DMS114 treated with DMSO at 0.1 percent for 48 hours (cell line): ENCODE data around the gene MAP2.

Source experiments
- DNase-seq: peaks from one replicate; lab custom pipeline; 2025; ENCODE audit not compliant: unreplicated experiment; lab: John Stamatoyannopoulos, UW

Gene MAP2

DNA sequence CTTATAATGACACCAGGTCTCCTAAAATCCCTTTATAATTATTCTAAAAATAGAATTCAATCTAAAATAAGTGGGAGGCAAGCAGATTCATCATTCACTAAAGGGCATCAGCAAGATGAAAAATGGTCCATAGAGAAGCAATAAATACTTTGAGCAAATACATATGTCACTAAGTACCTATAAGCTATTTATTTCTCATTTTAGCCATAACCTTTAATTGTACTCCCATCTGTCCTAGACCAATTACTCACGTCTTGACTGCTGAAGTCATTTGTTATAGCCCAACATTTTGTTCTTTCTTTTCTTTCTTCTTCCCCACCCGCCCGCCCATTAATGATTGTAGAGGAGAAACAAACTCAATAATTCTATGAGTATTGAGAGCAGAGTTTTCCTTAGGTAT, 105.7 kb downstream of the MAP2 start:
- DNase-seq, result no peak

DNA sequence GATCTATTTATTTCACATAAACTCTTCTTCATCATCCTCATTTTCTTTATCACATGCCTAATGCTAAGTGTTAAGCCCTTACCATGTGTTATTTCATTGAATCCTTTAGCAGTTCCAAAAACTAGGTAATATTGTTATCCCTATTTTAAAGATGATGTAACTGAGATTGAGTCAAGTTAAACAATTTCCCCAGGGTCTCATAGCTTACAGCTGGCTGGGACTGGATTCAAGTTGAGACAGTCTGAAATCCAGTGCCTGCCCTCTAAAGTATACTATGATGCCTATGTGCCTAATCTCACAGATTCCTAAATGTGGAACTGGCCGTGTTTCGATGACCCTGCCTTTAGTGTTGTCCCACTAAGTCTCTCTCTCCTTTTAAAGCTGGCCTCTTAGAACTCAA, 108.5 kb downstream of the MAP2 start:
- DNase-seq, result no peak

DNA sequence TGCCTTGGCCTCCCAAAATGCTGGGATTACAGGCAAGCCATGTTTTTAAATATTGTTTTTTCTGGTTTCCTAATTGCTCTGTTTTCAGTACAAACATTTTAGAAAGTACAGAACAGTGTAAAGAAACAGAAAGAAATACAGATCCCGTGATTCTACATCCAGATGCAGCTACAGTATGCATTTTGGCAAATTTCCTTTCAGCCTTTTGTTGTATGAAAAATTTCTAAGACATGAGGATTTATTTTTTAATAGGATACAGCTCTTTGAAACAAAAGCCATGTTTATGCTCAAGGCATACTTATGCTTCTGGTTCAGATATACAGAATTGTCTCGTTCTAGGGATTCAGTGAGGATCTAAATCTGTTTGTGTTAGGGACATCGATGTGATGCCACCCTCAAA, 109.5 kb downstream of the MAP2 start:
- no peak for DNase-seq

DNA sequence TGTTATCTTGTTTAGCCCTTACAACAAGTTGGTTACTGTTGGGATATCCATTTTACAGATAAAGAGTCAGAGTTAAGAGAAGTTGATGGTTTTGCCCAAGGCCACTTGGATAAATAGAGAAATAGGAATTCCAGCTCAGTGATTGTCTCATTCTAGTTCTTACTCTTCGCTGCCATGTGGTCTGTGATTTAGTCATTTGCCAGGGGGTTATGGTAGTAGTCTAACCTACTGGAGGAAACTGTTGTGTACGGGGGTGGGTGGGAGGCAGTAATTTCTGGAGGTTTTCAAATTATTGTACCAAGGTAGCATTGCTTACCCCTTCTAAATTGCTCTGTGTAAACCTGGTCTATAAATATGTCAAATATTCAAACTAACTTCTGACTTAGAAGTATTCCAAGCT, 110.4 kb downstream of the MAP2 start:
- DNase-seq, result no peak

DNA sequence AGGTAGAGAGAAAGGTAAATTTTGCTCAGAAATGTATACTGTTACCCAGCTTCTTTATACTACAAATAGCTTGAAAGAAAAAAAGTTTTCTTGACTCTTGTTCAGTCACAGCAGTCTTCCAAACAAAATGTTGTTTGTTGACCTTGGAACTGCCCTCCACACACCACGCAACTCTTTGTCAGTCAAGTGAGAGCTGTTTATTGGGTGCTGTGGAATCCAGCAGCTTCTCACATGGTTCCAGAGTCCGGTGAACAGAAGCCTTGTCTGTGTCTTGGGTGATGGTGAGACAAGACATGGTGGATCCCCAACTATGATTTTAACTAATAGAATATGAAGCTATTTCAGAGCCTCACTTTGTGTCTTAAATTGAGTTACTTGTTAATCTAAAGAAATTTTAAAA, 112.5 kb downstream of the MAP2 start:
- DNase-seq, result no peak

DNA sequence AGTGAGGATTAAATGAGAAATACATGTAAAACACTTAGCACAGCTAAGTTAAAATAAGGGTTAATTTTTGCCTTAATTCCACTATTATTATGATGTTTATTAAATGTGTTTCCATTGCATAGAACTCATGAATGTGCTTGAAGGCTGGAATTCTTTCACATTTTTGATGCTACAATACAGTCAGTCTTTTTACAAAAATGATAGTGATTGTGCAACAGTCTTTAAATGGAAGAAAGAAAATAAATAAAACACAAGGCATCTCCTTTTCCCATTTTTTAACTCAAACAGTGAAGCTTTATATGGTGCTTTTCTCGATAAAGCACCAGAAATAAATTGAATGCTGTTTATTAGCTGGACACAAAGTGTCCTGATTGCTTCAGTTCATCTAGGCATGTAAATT, 123.9 kb downstream of the MAP2 start:
- DNase-seq, result no peak

DNA sequence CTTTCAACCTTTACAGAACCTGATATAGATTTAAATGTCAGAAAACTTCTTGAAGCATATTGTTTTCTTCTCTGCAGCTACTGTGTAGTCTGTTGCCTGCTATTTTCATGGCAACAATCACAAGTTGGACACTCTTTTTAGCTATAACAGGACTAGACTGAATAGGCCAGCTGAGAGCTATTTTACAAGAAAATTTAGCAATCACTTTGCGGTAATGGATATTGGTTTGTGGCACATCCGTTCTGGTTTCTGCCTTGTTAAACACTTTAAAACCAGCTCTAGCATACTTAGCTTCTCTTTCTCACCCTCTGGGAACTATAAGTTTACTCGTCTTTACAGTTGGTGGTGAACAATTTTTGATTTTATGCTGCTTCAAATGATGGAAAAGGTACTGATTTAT, 125.7 kb downstream of the MAP2 start:
- no peak for DNase-seq

DNA sequence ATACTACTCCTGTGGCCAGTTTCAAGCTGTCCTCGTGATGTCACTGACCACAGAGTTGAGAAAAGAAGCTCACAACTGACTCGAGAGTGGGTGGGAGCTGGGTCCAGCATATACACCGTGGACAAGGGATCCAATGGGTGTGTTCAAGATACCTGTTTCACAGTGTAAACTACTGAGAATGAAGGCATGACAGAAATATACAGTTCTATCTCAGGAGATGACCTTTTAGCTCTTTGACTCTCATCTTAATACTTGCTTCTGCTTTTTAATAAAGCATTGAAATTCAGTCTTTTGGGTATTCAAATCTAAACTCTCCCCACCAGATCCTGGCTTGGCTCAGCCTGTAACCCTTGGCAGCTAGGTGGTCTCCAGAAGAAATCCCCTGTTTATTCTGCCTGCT, 130.1 kb downstream of the MAP2 start:
- DNase-seq, result no peak

DNA sequence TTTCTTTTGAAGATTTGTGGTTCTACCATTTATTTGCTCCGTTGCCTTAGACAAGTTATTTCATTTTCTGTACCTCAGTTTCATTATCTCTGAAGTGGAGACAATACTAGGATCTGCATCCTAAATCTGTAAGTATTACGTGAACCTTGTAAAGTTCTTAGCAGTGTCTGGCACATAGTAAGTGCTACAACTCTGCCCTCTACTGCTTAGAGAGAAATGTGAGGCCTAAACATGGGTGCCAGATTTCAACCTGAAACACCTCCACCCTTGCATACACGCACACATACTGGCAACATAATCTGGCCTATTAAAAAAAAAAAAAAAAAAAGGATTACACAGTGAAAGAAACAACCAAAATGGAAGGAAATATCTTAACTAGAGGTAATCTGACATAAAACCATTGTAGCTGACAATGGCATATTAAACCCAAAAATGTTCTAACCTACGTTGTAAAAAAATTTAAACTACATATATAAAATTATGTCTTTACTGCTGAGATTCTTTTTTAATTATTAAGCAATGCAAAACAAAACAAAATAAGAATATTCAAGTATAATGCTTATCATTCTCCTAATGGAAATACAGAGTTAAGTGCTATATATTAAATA, 132.6 kb downstream of the MAP2 start:
- no peak for DNase-seq

DNA sequence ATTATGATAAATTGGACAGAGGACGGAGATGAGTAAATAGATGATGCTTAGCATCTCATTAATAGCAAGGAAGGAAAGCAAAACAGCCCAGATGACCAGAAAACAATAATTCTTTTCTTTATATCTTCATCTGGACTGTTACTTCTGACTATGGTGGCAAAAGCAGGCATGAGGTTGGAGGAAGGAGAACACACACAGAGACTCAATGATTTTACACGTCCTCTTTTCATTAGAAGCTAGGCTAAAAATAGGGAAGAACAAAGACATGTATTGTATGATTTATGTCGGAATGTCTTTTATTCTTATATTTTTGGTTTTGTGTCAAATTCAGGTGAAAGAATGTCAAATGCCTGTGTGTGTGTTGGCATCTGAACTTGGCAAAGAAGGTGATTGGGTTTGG, 137.1 kb downstream of the MAP2 start:
- no peak for DNase-seq

DNA sequence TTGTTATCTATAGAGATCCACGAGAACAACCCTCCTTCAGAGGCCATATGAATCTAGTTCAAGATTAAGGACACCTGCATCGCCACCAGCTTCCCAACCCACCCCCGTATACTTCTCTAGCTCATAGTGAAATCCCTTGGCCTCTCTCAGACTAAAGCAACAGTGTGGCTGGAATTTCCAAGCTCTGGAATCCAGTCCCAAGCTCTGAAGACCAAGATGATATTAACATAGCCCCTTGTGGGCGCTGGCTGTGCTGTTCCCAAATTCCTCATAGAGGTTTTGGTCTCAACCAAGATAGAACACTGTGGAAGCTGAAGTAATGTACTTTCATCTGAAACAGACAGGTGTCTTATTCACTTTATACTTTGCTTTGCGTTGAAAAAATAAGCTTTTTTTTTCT, 139.6 kb downstream of the MAP2 start:
- no peak for DNase-seq

DNA sequence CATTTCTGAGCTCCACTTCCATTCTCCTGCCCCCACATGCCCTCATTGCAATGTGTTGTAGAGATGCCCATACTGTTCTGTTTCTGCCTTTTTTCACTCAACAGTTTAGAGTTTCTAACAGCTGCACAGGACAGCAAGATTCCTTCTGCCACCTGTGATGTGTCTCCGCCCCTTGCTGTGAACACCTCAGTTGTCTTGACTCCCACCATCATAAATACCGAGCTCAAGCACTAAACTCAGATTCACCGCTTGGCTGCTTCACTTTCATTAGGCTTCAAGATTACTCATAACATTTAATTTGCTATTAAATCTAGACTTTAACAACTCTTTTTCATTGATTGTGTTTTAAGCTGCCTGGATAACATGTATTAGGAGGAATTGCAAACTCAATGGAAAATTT, 141.0 kb downstream of the MAP2 start:
- no peak for DNase-seq

DNA sequence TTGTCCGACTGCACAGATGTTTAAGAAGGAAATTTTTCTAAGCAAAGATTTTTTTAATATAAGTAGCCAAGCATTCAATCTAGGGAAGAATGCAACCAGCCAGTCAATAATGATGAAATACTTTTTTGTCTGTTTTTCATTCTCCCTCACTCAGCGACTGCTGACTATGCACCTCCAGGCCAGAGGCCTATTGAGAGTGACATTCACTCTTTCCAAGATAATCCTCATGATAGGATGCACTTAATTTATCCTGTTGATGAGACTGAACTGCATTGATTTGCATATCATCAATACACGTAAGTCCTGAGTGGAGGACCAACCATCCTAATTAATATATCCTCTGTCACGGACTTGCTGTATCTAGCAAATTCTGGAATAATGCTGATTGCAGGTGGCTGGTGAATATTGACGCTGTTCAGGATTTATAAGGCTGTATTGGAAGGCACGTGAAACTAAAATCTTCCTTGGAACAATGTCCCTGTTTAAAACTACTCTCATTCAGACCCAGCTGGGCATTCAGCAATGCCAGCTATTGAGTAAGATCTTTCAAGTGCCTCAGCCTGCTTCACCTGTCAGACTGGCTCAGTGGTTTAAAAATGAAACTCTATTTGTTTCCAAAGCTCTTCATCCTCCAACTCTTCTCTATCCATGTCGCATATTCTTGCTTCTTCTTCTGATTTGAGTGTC, 142.2 kb downstream of the MAP2 start:
- no peak for DNase-seq

DNA sequence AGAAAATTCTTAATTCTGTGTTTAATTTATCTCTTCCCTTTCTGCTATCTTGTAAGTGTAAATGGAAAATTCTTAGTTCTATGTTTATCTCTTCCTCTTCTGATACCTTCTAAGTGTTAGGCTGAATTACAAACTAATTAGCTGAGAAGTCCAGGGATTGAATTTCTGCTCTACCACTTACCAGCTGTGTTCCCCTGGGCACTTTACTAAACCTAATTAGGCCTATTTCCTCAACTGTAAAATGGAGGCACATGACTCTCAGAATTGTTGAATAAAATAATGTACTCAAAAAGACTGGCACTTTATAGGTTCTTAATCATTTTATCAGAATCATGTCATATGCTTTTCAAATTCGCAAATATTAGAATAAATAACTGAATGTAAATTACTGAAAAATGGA, 146.3 kb downstream of the MAP2 start:
- no peak for DNase-seq

DNA sequence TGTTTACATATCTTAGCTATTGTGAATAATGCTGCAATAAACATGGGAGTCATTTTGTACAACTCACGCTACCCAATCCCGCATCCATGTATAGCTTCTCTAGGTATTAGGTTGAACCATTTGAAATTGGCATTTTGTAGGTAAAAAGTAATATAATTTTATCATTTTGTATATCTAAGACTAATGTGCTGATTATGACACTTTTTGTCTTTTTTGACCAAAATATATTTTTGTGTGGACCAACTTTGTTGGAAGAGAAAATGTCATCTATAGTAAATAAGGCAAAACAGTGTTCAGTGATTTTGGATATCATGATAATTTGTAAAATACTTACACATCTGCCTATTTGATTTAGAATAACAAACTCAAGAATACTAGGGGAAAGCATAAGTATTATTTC, 150.7 kb downstream of the MAP2 start:
- no peak for DNase-seq

DNA sequence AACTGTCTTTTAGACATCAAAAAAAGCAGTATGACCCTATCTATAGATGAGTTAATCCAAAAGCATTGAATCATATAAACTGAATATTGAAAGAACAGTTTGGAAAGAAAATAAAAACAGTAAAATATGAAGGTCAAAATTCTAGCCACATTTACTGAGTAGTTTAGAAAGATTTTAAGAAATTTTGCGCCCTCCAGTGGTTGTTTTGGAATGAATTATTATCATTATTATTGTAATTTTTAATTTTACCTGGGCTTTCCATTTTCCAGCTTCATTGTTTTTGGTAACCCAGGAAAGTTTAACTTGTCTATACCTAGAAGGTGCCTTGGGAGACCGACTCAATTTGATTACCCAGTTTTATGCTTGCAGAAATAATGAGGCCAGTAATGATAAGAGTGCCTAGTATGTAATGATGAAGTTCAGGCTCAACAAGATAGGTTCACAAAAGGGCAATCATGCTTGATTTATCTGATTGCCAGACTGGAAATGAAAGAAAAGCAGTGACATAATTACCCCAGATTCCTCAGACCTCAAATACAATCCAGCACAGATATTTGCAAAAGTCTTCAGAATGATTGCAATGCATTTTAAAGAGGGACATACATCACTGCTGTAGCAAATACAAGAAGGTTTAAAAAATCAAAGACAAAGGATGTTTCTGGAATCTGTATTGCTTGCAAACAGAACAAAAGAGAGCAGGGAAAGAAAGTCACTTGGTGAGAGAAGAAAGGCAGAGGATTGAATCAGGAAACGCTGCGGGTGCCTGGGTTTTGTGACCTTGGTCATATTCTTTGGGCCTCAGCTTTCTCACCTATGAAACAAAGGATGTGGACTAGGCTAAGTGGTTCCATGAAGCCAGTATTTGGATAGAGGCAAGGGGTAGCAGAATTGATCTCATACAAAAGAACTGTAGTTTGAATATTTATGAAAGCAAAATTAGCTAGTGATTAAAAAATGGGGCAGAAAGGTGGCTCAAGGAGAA, 153.8 kb downstream of the MAP2 start:
- DNase-seq, result no peak

DNA sequence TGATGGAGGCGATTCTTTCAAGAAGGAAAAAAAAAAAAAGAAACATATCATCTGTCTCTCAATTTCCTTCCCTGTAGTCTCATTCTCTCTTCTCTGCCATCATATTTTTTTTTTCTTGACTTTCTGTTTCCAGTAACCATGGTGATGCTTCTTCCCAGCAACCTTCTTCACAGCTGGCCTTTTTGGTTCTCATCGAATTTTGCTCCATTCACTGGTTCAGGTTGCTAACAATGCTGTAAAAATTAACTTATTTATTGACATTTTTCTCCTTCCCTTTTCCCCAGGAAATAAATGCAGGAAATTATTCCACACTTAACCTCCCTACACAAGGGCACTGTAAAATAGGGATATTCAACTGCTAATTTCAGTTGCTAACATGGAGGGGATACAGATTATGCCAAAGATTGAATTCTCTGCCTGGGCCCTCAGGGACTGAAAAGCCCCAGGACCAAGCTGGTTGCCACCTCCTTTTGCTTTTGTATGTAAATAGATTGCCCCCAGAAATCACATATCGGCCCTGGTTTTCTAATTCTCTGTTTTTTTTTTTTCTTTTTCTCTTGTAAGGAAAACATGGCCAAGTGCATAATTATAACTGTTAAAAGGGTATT, 154.7 kb downstream of the MAP2 start:
- DNase-seq, result no peak

DNA sequence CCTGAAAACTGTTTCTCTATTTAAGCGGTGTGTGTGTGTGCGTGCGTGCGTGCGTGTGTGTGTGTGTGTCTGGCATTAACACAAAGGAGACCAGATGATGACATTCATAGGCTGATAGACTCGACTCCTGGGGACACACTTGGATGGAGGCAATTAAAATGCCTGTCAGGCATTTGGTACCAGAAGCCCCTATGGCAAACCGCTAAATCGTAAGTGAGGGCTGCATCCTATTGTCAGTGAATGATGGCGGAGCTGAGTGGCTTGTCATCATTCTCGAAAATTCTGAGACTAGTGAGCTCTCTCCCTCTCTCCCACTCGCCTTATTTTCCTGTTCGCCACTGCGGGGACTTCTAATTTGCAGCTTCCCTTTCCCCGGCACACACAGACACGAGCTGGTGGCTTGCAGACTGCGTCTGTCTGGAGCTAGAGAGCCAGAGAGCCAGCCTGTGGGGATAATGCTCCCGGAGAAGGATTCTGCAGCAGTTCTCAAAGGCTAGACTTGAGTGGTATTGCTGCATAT, 155.4 kb downstream of the MAP2 start:
- DNase-seq, result no peak

DNA sequence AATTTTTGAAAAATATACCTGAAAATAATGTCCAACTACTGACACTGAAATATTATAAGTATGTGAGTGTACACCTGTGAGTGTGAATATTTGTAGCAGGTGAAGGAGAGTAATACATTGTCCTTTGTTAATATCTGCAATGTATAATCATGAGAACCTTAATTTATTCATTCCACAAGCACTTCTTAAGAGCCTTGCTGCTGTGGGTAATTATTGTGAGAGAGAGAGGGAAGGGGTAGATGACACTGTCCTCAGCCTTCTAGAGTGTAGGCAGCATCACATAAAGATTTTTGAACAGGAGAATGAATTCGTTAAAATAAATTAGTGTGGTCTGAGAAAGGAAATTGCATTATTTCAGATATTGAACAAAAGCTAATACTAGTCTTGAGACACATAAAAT, 157.2 kb downstream of the MAP2 start:
- no peak for DNase-seq

DNA sequence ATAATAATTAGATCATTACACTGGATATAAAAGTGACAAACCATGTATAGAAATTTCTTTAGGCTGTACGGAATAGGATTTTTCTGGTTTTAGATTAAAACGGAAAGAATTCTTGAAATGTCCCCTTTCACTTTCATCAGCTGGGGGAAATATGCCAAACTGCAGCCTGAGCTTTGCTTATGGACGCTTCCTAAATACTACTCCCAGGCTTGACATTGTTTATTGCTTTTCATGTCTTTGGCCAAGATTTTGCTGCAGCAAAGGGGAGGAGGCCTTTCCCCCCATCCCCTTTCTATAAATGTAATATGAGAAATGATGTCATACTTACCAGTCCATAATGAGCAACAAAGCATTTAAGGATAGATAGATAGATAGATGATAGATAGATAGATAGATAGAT, 158.4 kb downstream of the MAP2 start:
- no peak for DNase-seq

DNA sequence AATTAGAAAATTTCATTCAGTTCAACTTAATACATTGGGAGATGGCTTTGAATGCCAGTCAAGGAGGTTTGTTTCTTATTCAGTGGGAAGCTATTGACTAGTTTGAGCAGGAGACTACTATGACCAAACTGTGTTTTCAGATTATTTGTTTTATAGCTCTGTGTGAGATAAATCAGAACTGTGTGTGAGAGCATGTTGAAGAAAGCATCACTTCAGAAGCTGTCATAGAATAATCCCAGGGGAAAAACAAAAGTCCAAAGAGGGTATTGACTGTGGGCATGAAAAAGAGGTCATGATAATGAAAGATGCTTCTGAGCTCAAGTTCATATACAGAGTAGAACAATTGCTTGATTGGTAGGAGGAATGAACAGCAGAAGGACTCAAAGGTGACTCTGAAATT, 160.6 kb downstream of the MAP2 start:
- DNase-seq, result no peak
